ENCODE data around the gene UNC119. TPM values are rescaled to one million over a fixed set of nuclear protein-coding genes. Genes with fewer than 3 reads are reported as not detected.

The UNC119 gene
- total RNA-seq (ENCODE audit: unreplicated experiment): 57.2 TPM
- long read RNA-seq, transcript UNC119-202 (5 exons, 1,424 nt): major isoform, 37 of 56 reads
- long read RNA-seq, transcript UNC119-201 (4 exons, 1,653 nt): minor isoform, 11 of 56 reads
- long read RNA-seq, partial matches to known transcripts: 0 of 56 reads
- long read RNA-seq, other reads (novel, unspliced or antisense): 8 of 56 reads

DNA sequence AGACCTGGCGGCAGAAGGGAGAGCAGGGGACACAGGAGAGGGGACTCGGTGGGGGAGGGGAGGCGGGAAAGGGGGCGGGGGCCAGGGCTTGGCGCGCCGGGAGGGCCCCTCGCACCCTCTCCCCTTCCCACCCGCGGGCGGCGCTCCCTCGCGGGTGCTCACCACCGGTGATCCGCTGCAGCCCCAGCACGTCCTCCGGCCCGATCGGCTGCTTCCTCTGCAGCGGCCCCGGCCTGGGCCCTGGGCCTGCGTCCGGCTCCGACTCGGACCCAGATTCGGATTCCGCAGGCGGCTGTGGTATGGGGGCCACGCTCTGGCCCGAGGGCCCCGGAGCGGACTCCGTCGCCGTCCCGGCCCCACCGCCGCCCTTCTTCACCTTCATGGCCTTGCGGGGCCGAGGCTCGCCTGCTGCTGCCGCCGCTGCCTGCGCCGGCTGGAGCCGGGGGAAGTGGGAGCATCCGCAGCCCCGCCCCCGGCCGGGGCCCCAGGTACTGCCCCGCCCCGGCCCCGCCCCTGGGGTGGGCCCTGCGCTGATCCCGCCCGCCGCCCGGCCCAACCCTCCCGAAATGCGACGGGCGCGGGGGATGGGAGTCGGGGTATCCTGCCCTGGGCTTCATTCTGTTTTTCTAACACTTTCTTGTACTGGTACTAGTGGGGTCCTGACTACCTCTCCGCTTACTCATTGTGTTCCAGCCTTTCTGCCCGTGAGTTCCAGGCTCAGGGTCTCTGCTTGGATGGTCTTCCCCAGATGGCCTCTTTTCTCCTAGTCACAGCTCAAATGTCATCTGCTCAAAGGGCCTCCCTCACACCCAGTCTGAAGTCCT, at the start of gene UNC119:
Gene UNC119, minus strand, starts transcription at position 449 of the 824 bp plus-strand sequence. Its CDS starts 67 bp downstream, at position 382.
- Mint-ChIP-seq H3K27me3 (ENCODE audit: unreplicated experiment) (peaks cover 11% of the 10 kb centered on the region), H3K4me1 (ENCODE audit: low read depth, unreplicated experiment) (peaks cover 14% of the 10 kb centered on the region), H3K36me3 (ENCODE audit: unreplicated experiment) (no peaks in the 10 kb centered on the region), H3K9me3 (ENCODE audit: unreplicated experiment) (peaks cover 6% of the 10 kb centered on the region), H3K27ac (ENCODE audit: unreplicated experiment) (peak within 1 kb of the TSS; percentile 95), H3K4me3 (ENCODE audit: unreplicated experiment) (peak within 1 kb of the TSS; percentile 94)
- DNase-seq: peak; percentile 88
- TF ChIP-seq, protein P1, sequence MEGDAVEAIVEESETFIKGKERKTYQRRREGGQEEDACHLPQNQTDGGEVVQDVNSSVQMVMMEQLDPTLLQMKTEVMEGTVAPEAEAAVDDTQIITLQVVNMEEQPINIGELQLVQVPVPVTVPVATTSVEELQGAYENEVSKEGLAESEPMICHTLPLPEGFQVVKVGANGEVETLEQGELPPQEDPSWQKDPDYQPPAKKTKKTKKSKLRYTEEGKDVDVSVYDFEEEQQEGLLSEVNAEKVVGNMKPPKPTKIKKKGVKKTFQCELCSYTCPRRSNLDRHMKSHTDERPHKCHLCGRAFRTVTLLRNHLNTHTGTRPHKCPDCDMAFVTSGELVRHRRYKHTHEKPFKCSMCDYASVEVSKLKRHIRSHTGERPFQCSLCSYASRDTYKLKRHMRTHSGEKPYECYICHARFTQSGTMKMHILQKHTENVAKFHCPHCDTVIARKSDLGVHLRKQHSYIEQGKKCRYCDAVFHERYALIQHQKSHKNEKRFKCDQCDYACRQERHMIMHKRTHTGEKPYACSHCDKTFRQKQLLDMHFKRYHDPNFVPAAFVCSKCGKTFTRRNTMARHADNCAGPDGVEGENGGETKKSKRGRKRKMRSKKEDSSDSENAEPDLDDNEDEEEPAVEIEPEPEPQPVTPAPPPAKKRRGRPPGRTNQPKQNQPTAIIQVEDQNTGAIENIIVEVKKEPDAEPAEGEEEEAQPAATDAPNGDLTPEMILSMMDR (IDR thresholded peaks at IDR 0.05; ENCODE audit: partially characterized antibody, unreplicated experiment): no peak

DNA sequence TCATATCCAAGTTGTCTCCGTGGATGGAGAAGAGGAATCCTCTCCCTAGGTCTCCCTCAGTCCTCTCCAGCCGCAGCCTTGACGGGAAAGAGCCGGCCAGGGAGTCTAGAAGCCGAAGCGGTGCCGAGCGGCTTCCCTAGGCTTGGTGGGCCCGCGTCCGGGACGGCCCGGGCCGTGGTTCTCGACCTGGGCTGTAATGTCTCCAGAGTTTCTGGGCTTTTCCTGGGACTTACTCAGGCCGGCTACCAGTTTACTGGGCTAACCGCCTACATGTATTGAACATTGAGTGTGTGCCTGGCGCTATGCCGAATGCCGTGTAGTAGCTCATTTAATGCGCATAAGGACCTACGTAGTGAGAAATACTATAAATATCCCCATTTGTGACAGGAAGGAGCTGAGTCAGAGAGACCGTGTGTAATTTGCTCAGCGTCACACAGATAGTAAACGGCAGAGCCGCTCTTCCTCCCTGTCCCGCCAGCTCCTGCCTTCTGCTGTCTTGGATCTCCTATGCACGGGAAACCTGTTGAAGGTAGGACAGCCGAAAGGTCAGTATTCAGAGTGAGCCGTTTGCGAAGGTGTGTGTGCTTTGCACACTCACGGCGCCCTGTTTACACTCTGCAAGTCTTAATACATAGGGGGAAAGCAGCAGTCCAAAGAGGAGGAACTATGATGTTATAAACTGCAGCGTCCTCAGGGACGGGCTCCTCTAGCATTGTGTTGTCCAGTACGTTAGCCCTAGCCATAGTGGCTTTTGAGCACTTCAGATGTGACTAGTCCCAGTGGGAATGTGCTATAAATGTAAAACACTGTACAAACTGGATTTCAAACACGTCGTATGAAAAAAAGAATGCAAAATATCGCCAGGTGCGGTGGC, 47.1 kb upstream of the UNC119 start:
- Mint-ChIP-seq H3K27ac (ENCODE audit: unreplicated experiment) (peak overlapping the region; percentile 90), H3K36me3 (ENCODE audit: unreplicated experiment) (no peaks in the 10 kb centered on the region), H3K9me3 (ENCODE audit: unreplicated experiment) (peaks cover 3% of the 10 kb centered on the region), H3K4me1 (ENCODE audit: low read depth, unreplicated experiment) (peaks cover 9% of the 10 kb centered on the region), H3K4me3 (ENCODE audit: unreplicated experiment) (peak overlapping the region; percentile 94), H3K27me3 (ENCODE audit: unreplicated experiment) (peaks cover 2% of the 10 kb centered on the region)
- no peak for DNase-seq
- TF ChIP-seq, protein P1 (IDR thresholded peaks at IDR 0.05; ENCODE audit: partially characterized antibody, unreplicated experiment): no peak

DNA sequence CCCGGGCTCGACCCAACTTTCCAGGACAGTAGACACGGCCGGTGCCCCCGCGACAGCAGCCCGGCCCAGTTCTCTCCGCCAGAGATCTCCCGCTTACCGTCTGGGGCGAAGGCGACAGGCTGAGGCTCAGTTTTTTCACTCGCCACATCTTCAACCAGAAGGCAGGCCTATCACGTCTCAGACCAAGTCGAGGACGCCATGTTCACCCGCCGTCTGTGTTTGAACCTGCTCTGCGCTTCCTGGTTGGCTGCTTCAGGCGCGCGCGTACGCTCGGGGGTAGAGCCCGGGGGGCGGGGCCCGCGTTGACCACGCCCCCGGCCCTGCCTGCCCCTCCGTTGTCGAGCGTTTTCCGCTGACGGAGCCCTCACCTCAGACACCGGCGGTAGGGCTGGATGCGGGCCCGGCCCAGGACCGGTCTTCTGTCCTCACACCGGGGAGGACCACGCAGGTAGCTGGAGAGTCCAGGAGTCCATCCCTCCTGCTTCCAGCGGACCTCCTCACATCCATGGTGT, 46.4 kb upstream of the UNC119 start, which contains the start of gene SPAG5:
Gene SPAG5, minus strand, starts transcription at position 227 of the 512 bp plus-strand sequence. Its CDS starts 79 bp downstream, at position 148.
- peak within 1 kb of the TSS; percentile 94 for H3K4me3 Mint-ChIP-seq (ENCODE audit: unreplicated experiment)
- no peaks in the 10 kb centered on the region for H3K36me3 Mint-ChIP-seq (ENCODE audit: unreplicated experiment)
- H3K27me3 Mint-ChIP-seq (ENCODE audit: unreplicated experiment): peaks cover 2% of the 10 kb centered on the region
- DNase-seq: peak; percentile 95
- H3K9me3 Mint-ChIP-seq (ENCODE audit: unreplicated experiment): peaks cover 3% of the 10 kb centered on the region
- H3K27ac Mint-ChIP-seq (ENCODE audit: unreplicated experiment): peak within 1 kb of the TSS; percentile 90
- TF ChIP-seq, protein P1 (IDR thresholded peaks at IDR 0.05; ENCODE audit: partially characterized antibody, unreplicated experiment): no peak
- H3K4me1 Mint-ChIP-seq (ENCODE audit: low read depth, unreplicated experiment): peaks cover 9% of the 10 kb centered on the region

DNA sequence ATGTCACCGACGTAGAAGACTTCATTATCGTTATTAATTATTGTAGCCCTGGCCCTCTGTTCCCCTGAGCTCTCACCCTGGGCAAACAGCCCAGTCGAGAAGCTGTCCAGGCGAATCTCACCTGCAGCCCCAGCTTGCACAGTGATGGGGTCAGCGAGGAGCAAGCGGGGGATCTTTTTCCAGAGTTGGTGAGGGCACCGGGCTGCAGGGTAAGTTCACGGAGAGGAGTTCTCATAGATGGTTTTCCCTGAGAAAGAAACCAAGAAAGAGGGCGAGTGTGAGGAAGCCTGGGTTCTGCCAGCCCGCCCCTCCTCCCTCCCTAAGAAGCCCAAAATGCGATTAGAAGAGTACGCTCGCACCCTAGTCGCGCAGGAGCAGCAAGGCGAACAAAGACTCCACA, 46.0 kb upstream of the UNC119 start:
- no peak for DNase-seq
- H3K9me3 Mint-ChIP-seq (ENCODE audit: unreplicated experiment): peaks cover 3% of the 10 kb centered on the region
- TF ChIP-seq, protein P1 (IDR thresholded peaks at IDR 0.05; ENCODE audit: partially characterized antibody, unreplicated experiment): no peak
- peaks cover 9% of the 10 kb centered on the region for H3K4me1 Mint-ChIP-seq (ENCODE audit: low read depth, unreplicated experiment)
- no peaks in the 10 kb centered on the region for H3K27me3 Mint-ChIP-seq (ENCODE audit: unreplicated experiment)
- H3K27ac Mint-ChIP-seq (ENCODE audit: unreplicated experiment): peak overlapping the region; percentile 85
- H3K36me3 Mint-ChIP-seq (ENCODE audit: unreplicated experiment): no peaks in the 10 kb centered on the region
- H3K4me3 Mint-ChIP-seq (ENCODE audit: unreplicated experiment): peak overlapping the region; percentile 94
